GM21529 (cell line): ENCODE results near the gene ATP6V0A4.
"Not testable (repeated sequence)": the region's sequence is repeated elsewhere in the genome, so short reads cannot be mapped to it uniquely, and the experiment has no call there.

Experiments
- ATAC-seq: cut with Tn5 transposase; IDR thresholded peaks from one replicate; pipeline ENCODE4 v1.9.1; 2021; ENCODE audit not compliant: unreplicated experiment

ATP6V0A4 gene

DNA sequence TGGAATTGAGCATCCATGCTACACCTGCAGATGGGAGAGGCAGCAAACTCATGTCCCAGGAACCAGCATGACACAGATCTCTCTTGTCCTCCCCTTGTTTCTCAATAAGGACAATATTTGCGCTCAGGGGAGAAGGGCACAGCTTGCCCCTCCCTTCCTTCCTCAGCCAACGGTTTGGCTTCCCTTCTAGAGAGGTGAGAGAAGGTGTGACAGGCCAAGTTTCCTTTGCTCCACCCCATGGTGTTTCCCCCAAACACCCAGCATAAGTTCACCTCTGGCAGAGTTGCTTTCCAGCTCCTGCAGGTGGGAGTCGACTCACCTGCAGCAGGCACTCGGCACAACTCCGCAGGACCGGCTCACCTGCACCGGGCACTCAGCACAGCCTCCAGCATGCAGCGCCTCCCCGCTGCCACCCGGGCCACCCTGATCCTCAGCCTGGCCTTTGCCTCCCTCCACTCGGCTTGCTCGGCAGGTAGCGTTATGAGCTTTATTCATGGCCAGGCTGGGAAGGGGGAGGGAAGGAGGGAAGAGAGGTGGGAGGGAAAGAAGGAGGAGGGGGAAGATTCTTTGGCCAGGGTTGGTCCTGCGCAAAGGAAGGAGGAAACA is at the start of gene ATP6V0A4, which contains the start of gene TMEM213:
Gene ATP6V0A4, minus strand, starts transcription at position 482 of the 606 bp plus-strand sequence. CDS start 26,949 bp downstream, outside the sequence.
Gene TMEM213, plus strand, starts transcription at position 280 of the 606 bp plus-strand sequence. Its CDS starts 111 bp downstream, at position 391.
- no peak for ATAC-seq

- ATAC-seq = no peak
Observed at GRCh38 chr7:138845711-138846110, 47.7 kb upstream of the ATP6V0A4 start.

DNA sequence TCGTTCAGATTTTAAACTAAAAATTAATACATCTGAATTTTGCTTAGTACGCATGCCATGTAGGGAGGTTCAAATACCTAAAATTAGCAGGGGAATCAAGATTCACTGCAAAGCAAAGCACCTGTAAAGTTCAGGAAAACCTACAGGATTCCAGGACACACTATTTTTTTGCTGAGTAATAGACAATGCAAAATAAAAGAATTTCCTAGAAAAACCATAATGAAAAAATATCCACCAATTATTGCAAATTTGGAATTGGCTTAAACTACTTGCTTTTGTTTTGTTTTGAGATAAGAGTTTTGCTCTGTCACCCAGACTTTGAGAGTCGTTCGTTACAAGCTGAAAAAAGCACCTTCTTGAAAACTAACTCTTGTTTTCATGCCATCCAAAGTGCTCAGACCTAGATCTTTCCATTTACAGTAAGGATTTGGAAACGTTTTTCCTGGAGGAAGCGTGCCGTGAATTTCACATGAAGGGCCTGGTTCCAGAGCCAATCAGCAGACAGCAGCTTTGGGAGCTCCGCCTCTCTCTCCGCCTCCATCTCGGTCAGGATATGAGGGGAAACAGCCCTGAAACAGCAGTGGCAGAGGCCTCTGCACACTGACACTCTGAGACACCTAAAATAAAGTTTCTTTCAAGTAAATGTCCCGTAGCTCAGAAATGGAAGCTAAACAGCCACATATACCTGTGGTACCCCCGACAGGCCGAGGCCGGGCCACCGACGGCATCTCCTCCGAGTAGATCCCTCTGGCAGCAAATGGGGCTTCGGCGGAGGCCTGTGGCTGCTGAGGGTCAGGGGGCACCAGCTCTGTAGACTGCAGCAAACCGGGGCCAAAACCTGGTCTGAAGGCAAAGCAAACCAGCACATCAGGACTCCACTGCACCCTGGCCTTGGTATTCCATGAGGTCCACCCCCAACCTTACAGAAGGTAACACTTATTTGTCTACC is 45.9 kb upstream of the ATP6V0A4 start:
- ATAC-seq = no peak

GRCh38 chr7:138842111-138842510 is 44.1 kb upstream of the ATP6V0A4 start:
- no peak for ATAC-seq

DNA sequence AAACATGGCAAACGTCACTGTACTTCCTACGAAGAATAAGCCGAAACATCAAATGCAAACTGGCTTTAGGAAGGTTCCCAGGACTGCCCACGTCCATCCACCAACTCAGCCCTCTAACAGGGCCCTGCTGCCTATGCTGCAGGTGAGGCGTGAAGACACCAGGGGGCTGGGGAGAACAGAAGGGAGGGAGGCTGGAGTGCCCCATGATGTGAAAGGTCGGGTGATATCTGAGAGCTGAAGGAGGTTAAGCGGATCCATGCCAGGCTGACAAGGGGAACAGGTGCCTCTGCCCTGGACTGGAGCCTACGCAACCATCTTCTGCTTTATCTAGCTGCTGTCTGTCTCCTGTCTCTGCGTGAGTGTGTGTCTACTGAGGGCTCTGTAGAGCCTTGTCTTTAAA is 40.2 kb upstream of the ATP6V0A4 start:
- ATAC-seq = no peak

DNA sequence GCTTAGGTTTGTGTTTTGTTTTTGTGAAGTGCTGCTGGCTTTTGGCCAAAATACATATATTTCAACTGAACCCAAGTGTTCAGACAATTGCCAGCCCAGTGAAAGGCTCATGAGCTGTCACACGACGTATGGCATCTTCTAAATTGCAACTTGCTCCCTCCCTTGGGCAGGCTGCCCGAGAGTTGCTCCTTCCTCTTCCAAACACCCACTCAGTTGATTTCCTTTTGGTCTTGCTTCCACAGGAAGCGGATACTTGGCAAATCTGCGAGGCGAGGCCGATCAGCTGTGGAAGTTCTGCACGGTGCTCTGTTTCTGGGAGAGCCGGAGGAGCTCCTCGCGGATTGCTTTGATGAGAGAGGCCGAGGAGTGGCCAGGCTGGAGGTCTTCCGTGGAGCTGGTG is 39.6 kb upstream of the ATP6V0A4 start:
- no peak for ATAC-seq

DNA sequence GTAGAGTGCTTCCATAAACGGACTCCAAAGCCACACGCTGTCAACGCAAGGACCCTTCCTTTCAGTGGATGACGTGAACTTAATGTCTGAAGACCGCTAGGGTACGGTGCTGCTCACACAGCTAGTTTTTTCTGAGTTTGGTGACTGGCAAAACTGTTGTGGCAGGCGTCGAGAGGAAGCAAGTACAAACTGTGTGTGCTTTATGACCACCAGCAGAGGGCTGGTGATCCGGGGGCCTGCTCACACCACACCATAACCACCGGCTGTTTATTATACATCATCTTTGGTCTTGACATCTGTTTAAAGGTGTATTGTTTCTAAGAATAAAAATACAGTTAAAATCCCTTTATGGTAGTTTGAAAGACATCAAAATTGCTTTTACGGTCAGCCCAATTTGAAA is 37.1 kb upstream of the ATP6V0A4 start:
- ATAC-seq = no peak

DNA sequence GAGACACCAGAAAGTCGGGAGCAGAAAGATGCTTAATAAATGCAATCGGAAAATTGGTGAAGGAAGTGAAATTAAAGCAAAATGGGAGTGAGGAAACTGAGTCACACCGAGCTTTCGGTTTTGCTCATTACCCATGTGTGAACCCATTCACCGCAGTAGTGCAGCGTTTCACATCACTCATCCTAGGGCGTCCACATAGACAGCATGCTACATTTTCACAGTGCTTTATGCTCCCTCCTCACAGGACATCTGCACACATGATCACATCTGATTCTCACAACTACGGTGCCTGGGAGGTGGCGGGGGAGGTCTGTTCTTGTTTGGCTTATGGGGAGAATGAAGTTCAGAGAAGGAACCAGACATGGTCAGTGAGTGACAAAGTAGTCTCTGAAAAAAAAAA is 36.6 kb upstream of the ATP6V0A4 start:
- no peak for ATAC-seq

DNA sequence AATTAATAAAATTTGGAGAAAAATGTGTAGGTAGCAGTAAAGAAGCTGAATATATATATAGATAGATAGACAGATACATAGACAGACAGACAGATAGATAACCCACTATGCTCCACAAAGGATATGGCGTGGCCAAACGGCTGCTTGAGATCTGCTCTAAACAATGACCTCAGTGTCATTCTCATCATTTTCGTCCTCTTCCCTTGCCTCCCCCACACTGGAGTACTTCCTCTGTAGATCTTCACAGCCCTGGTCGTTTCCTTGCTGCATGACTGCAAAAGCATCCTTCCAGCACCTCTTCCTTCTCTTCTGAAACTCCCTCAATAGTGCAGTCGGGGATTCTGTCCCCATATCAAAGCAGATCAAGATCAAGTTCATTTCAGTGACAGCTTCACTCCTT is 35.6 kb upstream of the ATP6V0A4 start:
- ATAC-seq = no peak

DNA sequence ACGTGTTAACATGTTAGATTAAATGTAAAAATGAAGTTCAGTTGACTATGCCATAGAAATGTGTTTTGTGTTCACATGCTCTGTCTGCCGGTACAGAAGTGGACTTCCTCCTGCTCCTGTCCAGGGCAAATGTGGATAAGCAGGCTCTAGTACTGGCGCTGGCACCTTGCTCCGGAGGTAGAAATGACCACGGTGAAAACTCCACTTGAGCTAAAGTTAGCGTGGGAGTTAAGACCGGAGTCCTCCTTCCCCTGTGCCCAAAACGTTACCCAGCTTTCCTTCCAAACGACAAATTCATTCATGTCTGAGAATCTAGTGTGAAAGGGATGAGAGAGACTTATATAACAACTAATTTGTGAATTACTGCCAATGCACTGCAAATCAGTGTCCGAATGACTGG is 35.0 kb upstream of the ATP6V0A4 start:
- no peak for ATAC-seq

- ATAC-seq = no peak
Observed at GRCh38 chr7:138829335-138829734, 31.3 kb upstream of the ATP6V0A4 start.

- ATAC-seq = no peak
Observed at GRCh38 chr7:138828302-138828701, 30.3 kb upstream of the ATP6V0A4 start.

DNA sequence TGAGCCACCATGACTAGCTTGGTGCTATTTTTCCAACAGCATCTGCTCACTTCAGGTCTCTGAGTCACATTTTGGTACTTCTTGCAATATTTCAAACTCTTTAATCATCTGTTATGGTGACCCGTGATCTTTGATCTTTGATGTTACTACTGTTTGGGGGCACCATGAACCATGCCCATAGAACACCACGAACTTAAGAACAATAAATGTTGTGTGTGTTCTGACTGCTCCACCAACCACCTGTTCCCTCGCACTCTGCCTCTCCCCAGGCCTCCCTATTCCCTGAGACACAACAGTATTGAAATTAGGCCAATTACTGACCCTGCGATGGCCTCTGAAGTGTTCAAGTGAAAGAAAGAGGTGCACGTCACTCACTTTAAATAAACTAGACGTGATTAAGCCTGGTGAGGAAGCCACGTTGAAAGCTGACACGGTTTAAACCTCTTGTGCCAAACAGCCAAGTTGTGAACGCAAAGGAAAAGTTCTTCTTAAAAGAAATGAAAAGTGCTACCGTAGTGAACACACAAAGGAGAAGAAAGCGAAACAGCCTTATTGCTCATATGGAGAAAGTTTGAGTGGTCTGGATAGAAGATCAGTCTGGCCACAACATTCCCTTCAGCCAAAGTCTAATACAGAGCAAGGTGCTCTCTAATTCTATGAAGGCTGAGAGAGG is 27.2 kb upstream of the ATP6V0A4 start:
- no peak for ATAC-seq

GRCh38 chr7:138822867-138823535 is 25.0 kb upstream of the ATP6V0A4 start:
- no peak for ATAC-seq

- no peak for ATAC-seq
Observed at GRCh38 chr7:138821912-138822311, 23.9 kb upstream of the ATP6V0A4 start.

GRCh38 chr7:138819625-138820024 is 21.6 kb upstream of the ATP6V0A4 start:
- no peak for ATAC-seq

DNA sequence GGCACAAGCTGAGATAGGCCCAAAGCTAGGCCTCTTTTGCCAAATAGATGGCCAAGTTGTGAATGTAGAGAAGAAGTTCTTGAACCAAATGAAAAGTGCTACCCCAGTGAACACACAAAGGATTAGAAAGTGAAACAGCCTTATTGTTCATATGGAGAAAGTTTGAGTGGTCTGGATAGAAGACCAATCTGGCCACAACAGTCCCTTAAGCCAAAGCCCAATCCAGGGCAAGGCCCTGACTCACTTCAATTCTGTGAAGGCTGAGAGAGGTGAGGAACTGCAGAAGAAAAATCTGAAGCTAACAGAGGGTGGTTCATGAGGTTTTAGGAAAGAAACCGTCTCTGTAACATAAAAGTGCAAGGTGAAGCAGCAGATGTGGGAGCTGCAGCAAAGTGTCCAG is 18.7 kb upstream of the ATP6V0A4 start:
- ATAC-seq = no peak

DNA sequence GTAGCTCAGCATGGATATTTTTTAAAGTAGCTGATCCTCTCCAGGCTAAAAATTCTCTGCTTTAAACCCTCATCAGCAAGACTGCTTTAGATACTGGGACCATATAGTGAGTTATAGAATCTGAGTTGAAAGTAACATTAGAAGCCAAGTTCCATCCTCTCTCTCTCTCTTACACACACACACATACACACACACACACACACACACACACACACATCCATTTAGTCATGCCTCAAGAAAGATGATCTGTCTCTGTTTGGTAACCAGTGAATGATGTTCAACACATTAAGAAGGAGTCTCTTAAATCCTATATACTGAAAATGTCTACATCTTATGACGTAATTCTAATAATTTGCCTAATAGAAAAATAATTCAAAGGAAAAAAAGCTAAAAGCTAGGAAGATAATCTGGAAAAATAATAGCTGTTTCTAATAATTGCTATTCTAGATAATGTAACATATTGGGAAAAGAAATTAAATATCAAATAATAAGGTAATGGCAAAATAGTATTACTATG is 16.9 kb upstream of the ATP6V0A4 start:
- no peak for ATAC-seq

DNA sequence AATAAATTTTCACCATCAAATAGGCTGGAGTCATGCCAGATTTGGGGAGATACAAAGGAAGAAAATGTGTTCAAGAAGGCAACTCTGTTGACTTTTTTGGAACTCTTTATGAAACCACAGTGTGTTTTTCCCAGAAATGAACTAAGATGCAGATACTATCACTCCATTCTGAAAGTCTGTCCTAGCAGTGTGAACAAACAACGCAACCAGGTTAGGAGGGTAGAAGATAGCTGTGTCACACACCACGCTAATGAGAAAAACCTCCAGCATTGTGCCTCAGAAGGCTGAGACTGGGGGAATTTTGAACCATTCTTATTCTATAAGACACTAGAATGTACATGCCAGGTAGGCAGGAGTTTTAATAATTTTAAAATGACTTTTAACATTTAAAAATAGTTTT is 15.9 kb upstream of the ATP6V0A4 start:
- no peak for ATAC-seq

- not testable (repeated sequence) for ATAC-seq
Observed at GRCh38 chr7:138811327-138811726, 13.3 kb upstream of the ATP6V0A4 start.

DNA sequence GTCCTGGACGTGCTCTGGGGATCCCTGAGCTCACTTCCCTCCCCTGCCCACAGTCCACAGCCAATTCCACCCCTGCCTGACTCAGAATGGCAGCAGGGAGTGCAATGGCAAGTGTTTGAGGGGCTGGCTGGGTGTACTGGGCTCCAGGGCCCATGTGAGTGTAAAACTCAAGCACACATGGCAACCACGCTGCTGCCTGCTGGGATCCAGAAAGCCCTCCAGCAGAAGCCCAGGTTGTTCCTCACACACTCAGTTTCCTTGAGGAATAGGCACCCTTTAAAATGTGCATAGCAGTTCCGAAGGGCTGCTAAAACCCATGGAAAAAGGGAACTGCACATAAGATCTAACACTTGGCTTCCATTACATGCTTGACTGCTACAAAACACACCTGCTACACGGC is 11.3 kb upstream of the ATP6V0A4 start:
- ATAC-seq = no peak
